GM12878 (cell line): Measurements from ENCODE around the gene PLEKHF1. TPM values are rescaled to one million over a fixed set of nuclear protein-coding genes. Genes with fewer than 3 reads are reported as not detected.

ENCODE experiments used
- GATAD2B ChIP-seq: fragments of 450-650 bp; conservative IDR thresholded peaks from 2 replicates; pipeline ENCODE4 v1.6.1; 2017; ENCODE audit warnings: low read depth, mild to moderate bottlenecking, moderate library complexity
- HDAC2 ChIP-seq: fragments of 200-600 bp; sonication (generic); IDR thresholded peaks from 2 replicates; pipeline ENCODE4 v1.6.1; 2017
- HDGF ChIP-seq: fragments of 450-650 bp; IDR thresholded peaks from 2 replicates; pipeline ENCODE4 v1.6.1; 2016; ENCODE audit warnings: antibody characterized with exemption
- IKZF2 ChIP-seq, 2 experiments: fragments of 450-650 bp; IDR thresholded peaks; 2 replicates each; pipeline ENCODE4 v1.6.1; 2017; ENCODE audit warnings: mild to moderate bottlenecking in 2 of 2, moderate library complexity in 2 of 2
- KDM1A ChIP-seq: fragments of 200-600 bp; sonication (generic); IDR thresholded peaks from 2 replicates; pipeline ENCODE4 v1.6.1; 2016; ENCODE audit warnings: borderline replicate concordance
- MEF2B ChIP-seq: fragments of 450-650 bp; IDR thresholded peaks from 2 replicates; pipeline ENCODE4 v1.6.1; 2018; ENCODE audit warnings: mild to moderate bottlenecking, moderate library complexity; ENCODE audit not compliant: partially characterized antibody, poor library complexity, severe bottlenecking
- MLLT1 ChIP-seq: fragments of 450-650 bp; IDR thresholded peaks from 2 replicates; pipeline ENCODE4 v1.6.1; 2016; ENCODE audit warnings: mild to moderate bottlenecking
- NR2C2 ChIP-seq: IDR thresholded peaks from 2 replicates; pipeline ENCODE4 v1.6.1; 2011; ENCODE audit warnings: borderline replicate concordance, low read depth; ENCODE audit not compliant: control insufficient read depth, insufficient read length
- RAD21 ChIP-seq: IDR thresholded peaks from 2 replicates; pipeline ENCODE4 v1.6.1; 2011; ENCODE audit warnings: mild to moderate bottlenecking, low read depth, low read length, moderate library complexity; ENCODE audit not compliant: insufficient read depth
- RB1 ChIP-seq: fragments of 450-650 bp; formaldehyde crosslinking; IDR thresholded peaks from 2 replicates; pipeline ENCODE4 v1.6.1; 2017; ENCODE audit warnings: mild to moderate bottlenecking, borderline replicate concordance
- RFX5 ChIP-seq: IDR thresholded peaks from 2 replicates; pipeline ENCODE4 v1.6.1; 2011; ENCODE audit warnings: low read depth, low read length, improper control_type of control experiment
- SMARCA5 ChIP-seq: fragments of 450-650 bp; IDR thresholded peaks from 2 replicates; pipeline ENCODE4 v1.6.1; 2017; ENCODE audit warnings: mild to moderate bottlenecking
- SMC3 ChIP-seq: IDR thresholded peaks from 2 replicates; pipeline ENCODE4 v1.6.1; 2011; ENCODE audit warnings: low read length, improper control_type of control experiment, borderline replicate concordance
- SUPT20H ChIP-seq: IDR thresholded peaks from 2 replicates; pipeline ENCODE4 v1.6.1; 2011; ENCODE audit warnings: low read depth, mild to moderate bottlenecking, low read length, moderate library complexity, borderline replicate concordance; ENCODE audit not compliant: control insufficient read depth
- WRNIP1 ChIP-seq: IDR thresholded peaks from 2 replicates; pipeline ENCODE4 v1.6.1; 2011; ENCODE audit warnings: low read depth, low read length, improper control_type of control experiment, borderline replicate concordance
- YY1 ChIP-seq: IDR thresholded peaks from 2 replicates; pipeline ENCODE4 v1.6.1; 2011; ENCODE audit warnings: low read depth, mild to moderate bottlenecking, low read length
- ZBED1 ChIP-seq: IDR thresholded peaks from 2 replicates; pipeline ENCODE4 v1.6.1; 2016; ENCODE audit warnings: borderline replicate concordance
- ZBTB40 ChIP-seq: fragments of 450-650 bp; IDR thresholded peaks from 2 replicates; pipeline ENCODE4 v1.6.1; 2016; ENCODE audit warnings: mild to moderate bottlenecking, moderate library complexity, borderline replicate concordance
- ZNF384 ChIP-seq: IDR thresholded peaks from 2 replicates; pipeline ENCODE4 v1.6.1; 2012; ENCODE audit warnings: low read depth, mild to moderate bottlenecking, low read length, improper control_type of control experiment, borderline replicate concordance
- ZNF592 ChIP-seq: fragments of 450-650 bp; IDR thresholded peaks from 2 replicates; pipeline ENCODE4 v1.6.1; 2017; ENCODE audit warnings: mild to moderate bottlenecking, moderate library complexity
- polyA plus RNA-seq, 11 experiments: library from polyadenylated mRNA; depleted of rRNA in 4 of 11; unstranded in 6 of 11; stranded (reverse) in 5 of 11; fragments of >200 nt; fragmentation: Nextera tagmentation in 4 of 11; fragmentation: Illumina TruSeq in 1 of 11; extraction: Ambion mirVana in 4 of 11; extraction: Trizol in 1 of 11; gene quantifications; 1 replicate in 1 of 11; 2 replicates in 10 of 11; pipeline versions ENCODE4 v1.2.1 to v1.2.3, GENCODE V29; 2011 to 2016; ENCODE audit warnings: inconsistent platforms in 2 of 11, missing spikeins in 2 of 11, low read depth in 1 of 11
- total RNA-seq, 4 experiments: library from RNA; depleted of rRNA in 3 of 4; stranded (reverse); fragments of >200 nt in 3 of 4; fragmentation: Illumina TruSeq in 1 of 4; extraction: Trizol in 1 of 4; gene quantifications; 2 replicates each; pipeline versions ENCODE4 v1.2.1 to v1.2.3, GENCODE V29; 2013 to 2021

PLEKHF1 gene
- total and polyA plus RNA-seq, 10 of the 15 experiments (the other 5 are each of a cell fraction or from before 2014, with no cell fraction given) = 0.10 to 20.3 (median 15.3) TPM

GRCh38 chr19:29694669-29695627, 29.7 kb downstream of the PLEKHF1 start (continued):
- no peak for TF ChIP-seq ZBTB40
- peak; percentile 90 for TF ChIP-seq SMC3
- no peak for TF ChIP-seq KDM1A
- TF ChIP-seq MEF2B = no peak
- no peak for TF ChIP-seq SUPT20H
- 0 out of 2 replicates have a peak, but pooled peaks have one; percentile 28 for TF ChIP-seq HDGF
- no peak for TF ChIP-seq HDAC2
- peak; percentile 77 for TF ChIP-seq SMARCA5
- TF ChIP-seq WRNIP1 = no peak
- 0 out of 2 replicates have a peak, but pooled peaks have one; percentile 17 for TF ChIP-seq GATAD2B
- no peak for TF ChIP-seq ZNF592
- TF ChIP-seq IKZF2 (IDR thresholded peaks at IDR 0.05) = no peak
- no peak for TF ChIP-seq ZBED1
- no peak for TF ChIP-seq MLLT1
- TF ChIP-seq RAD21 = peak; percentile 76
- no peak for TF ChIP-seq ZNF384
- no peak for TF ChIP-seq NR2C2
- TF ChIP-seq RFX5 = no peak
- peak; percentile 50; the same call in 1 of the 2 replicates for TF ChIP-seq RB1
- peak; percentile 60 for TF ChIP-seq YY1
